Astrocyte (in vitro differentiated cells and primary cell): Measurements from ENCODE around the gene TMEM31.

ENCODE experiments used
- EZH2 ChIP-seq: IDR thresholded peaks from 2 replicates; pipeline ENCODE4 v1.6.1; 2012; ENCODE audit warnings: mild to moderate bottlenecking, low read length, inconsistent platforms; ENCODE audit not compliant: insufficient read depth
- TF ChIP-seq, protein P1 (sequence below): IDR thresholded peaks from 2 replicates; pipeline ENCODE4 v1.5.1; 2011; ENCODE audit warnings: low read depth, mild to moderate bottlenecking, inconsistent platforms, low read length, moderate library complexity; ENCODE audit not compliant: insufficient read depth

DNA sequence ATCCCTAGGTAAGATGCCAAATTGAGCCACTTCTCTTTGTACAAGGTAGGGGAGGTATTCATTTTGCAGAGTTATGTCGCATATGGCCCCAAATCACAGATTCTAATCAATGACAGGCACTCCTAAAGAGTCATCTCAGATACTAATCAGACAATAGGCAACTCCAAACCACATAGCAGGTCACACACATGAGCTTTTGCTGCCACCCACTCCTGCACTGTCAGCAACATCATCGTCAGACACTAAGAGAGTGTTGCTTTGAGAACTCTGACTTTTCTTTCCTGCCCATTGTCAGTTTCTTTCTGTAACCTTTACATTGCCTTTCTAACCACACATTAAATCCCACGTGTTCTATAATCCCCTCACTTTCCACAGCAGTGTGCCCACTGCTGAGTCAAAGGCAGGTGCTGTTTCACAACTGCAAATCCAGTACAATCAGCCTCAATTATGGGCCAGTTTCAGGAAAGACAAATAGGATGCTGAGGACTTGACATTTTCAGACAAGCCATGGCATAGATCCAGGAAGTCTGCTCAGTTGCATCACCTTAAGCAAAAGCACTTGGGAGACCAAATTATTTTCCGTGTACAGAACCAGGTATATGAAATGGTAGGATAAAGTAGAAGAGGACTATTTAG, 23.5 kb downstream of the TMEM31 start:
- TF ChIP-seq, protein P1, sequence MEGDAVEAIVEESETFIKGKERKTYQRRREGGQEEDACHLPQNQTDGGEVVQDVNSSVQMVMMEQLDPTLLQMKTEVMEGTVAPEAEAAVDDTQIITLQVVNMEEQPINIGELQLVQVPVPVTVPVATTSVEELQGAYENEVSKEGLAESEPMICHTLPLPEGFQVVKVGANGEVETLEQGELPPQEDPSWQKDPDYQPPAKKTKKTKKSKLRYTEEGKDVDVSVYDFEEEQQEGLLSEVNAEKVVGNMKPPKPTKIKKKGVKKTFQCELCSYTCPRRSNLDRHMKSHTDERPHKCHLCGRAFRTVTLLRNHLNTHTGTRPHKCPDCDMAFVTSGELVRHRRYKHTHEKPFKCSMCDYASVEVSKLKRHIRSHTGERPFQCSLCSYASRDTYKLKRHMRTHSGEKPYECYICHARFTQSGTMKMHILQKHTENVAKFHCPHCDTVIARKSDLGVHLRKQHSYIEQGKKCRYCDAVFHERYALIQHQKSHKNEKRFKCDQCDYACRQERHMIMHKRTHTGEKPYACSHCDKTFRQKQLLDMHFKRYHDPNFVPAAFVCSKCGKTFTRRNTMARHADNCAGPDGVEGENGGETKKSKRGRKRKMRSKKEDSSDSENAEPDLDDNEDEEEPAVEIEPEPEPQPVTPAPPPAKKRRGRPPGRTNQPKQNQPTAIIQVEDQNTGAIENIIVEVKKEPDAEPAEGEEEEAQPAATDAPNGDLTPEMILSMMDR = no peak
- no peak for TF ChIP-seq EZH2
